DND-41 (cell line): Measurements from ENCODE around the gene PRKAR1B.

Source experiments
- ATAC-seq: fragments of 200-7000 bp; cut with Tn5 transposase; 3 replicates; pipeline ENCODE4 v1.9.1; 2021; ENCODE audit warnings: low read depth; ENCODE audit not compliant: insufficient read depth
- DNase-seq: peaks from one replicate; pipeline ENCODE4 v3.0.0-alpha.2; 2020
- H2AFZ ChIP-seq: 2 replicates; pipeline ENCODE4 v1.6.0; 2012; ENCODE audit warnings: low read depth, low read length
- H3K27ac ChIP-seq: 2 replicates; pipeline ENCODE4 v1.5.1; 2012; ENCODE audit warnings: low read length, inconsistent platforms
- H3K27me3 ChIP-seq: fragments of 200-600 bp; sonication (generic); 2 replicates; pipeline ENCODE4 v1.6.0; 2012; ENCODE audit warnings: low read length, mild to moderate bottlenecking, inconsistent platforms; ENCODE audit not compliant: insufficient read depth, poor library complexity
- H3K36me3 ChIP-seq: 2 replicates; pipeline ENCODE4 v1.5.1; 2012; ENCODE audit warnings: low read length, inconsistent platforms; ENCODE audit not compliant: insufficient read depth
- H3K4me1 ChIP-seq: 2 replicates; pipeline ENCODE4 v1.5.1; 2012; ENCODE audit warnings: mild to moderate bottlenecking, low read length; ENCODE audit not compliant: insufficient read depth
- H3K4me2 ChIP-seq: 2 replicates; pipeline ENCODE4 v1.6.0; 2012; ENCODE audit warnings: mild to moderate bottlenecking, moderate library complexity, low read length, inconsistent platforms; ENCODE audit not compliant: insufficient read depth
- H3K4me3 ChIP-seq, 2 experiments: fragments of 200-600 bp in 1 of 2; shearing (Covaris generic) in 1 of 2; 2 replicates each; pipeline ENCODE4 v1.5.1; 2012 to 2016; ENCODE audit warnings: inconsistent platforms in 2 of 2, low read length in 2 of 2, mild to moderate bottlenecking in 2 of 2, low read depth in 1 of 2, moderate library complexity in 1 of 2
- H3K79me2 ChIP-seq: 2 replicates; pipeline ENCODE4 v1.6.0; 2012; ENCODE audit warnings: low read length, inconsistent platforms; ENCODE audit not compliant: insufficient read depth
- H3K9ac ChIP-seq: 2 replicates; pipeline ENCODE4 v1.6.0; 2012; ENCODE audit warnings: low read depth, mild to moderate bottlenecking, inconsistent platforms, low read length, moderate library complexity
- H3K9me3 ChIP-seq: 2 replicates; pipeline ENCODE4 v1.5.1; 2012; ENCODE audit warnings: low read length, moderate library complexity, mild to moderate bottlenecking, inconsistent platforms; ENCODE audit not compliant: insufficient read depth, severe bottlenecking
- H4K20me1 ChIP-seq: 2 replicates; pipeline ENCODE4 v1.6.0; 2012; ENCODE audit warnings: low read length; ENCODE audit not compliant: insufficient read depth
- CTCF ChIP-seq: IDR thresholded peaks from 2 replicates; pipeline ENCODE4 v1.5.1; 2012; ENCODE audit warnings: borderline replicate concordance, low read length, moderate library complexity, mild to moderate bottlenecking; ENCODE audit not compliant: poor library complexity, severe bottlenecking; ENCODE audit errors: extremely low read depth
- EZH2 ChIP-seq: IDR thresholded peaks from 3 replicates; pipeline ENCODE4 v1.6.1; 2012; ENCODE audit warnings: borderline replicate concordance, low read depth, mild to moderate bottlenecking, moderate library complexity, low read length, inconsistent platforms; ENCODE audit not compliant: severe bottlenecking

The PRKAR1B gene

GRCh38 chr7:644381-645305 is 82.4 kb downstream of the PRKAR1B start:
- Histone ChIP-seq H3K27ac (no peak overlapping the region), H3K9ac (no peak overlapping the region), H3K9me3 (no peaks in the 10 kb centered on the region), H2AFZ (no peak overlapping the region), H4K20me1 (no peaks in the 10 kb centered on the region), H3K36me3 (0 out of 2 replicates have a peak, but pooled peaks cover 14% of the 10 kb centered on the region), H3K4me2 (no peak overlapping the region), H3K79me2 (no peaks in the 10 kb centered on the region), H3K4me1 (0 out of 2 replicates have a peak, but pooled peaks cover 3% of the 10 kb centered on the region), H3K27me3 (no peaks in the 10 kb centered on the region), H3K4me3 (no peak overlapping the region)
- DNase-seq (no peak), ATAC-seq (no peak)
- TF ChIP-seq EZH2 (no peak), CTCF (no peak)

- Histone ChIP-seq H3K4me1 (0 out of 2 replicates have a peak, but pooled peaks cover 3% of the 10 kb centered on the region), H3K4me3 (no peak overlapping the region), H3K4me2 (no peak overlapping the region), H3K36me3 (0 out of 2 replicates have a peak, but pooled peaks cover 14% of the 10 kb centered on the region), H3K9me3 (no peaks in the 10 kb centered on the region), H3K27ac (no peak overlapping the region), H4K20me1 (no peaks in the 10 kb centered on the region), H3K79me2 (no peaks in the 10 kb centered on the region), H2AFZ (no peak overlapping the region), H3K9ac (no peak overlapping the region), H3K27me3 (no peaks in the 10 kb centered on the region)
- DNase-seq (no peak), ATAC-seq (no peak)
- no peak for TF ChIP-seq CTCF
- no peak for TF ChIP-seq EZH2
Measured at GRCh38 chr7:641966-642365, 85.1 kb downstream of the PRKAR1B start.

GRCh38 chr7:641269-641671 is 85.8 kb downstream of the PRKAR1B start:
- no peak overlapping the region for H2AFZ ChIP-seq
- H3K9ac ChIP-seq: no peak overlapping the region
- H4K20me1 ChIP-seq: no peaks in the 10 kb centered on the region
- no peak overlapping the region for H3K4me2 ChIP-seq
- DNase-seq (no peak), ATAC-seq (no peak)
- no peak overlapping the region for H3K27ac ChIP-seq
- no peak overlapping the region for H3K4me3 ChIP-seq
- H3K36me3 ChIP-seq: 0 out of 2 replicates have a peak, but pooled peaks cover 14% of the 10 kb centered on the region
- no peaks in the 10 kb centered on the region for H3K27me3 ChIP-seq
- H3K4me1 ChIP-seq: peaks cover 7% of the 10 kb centered on the region
- no peak for TF ChIP-seq EZH2
- no peaks in the 10 kb centered on the region for H3K9me3 ChIP-seq
- H3K79me2 ChIP-seq: no peaks in the 10 kb centered on the region
